IPS-NIHi11 (cell line): ENCODE data around the gene CHN1.

Experiments
- DNase-seq: peaks from one replicate; pipeline ENCODE4 v3.0.0; 2012; ENCODE audit warnings: mixed read lengths, low spot score

The CHN1 gene

GRCh38 chr2:174785481-174785880 is 219.7 kb downstream of the CHN1 start:
- no peak for DNase-seq

- no peak for DNase-seq
Observed at GRCh38 chr2:174784909-174785308, 220.3 kb downstream of the CHN1 start.

GRCh38 chr2:174784316-174784715 is 220.9 kb downstream of the CHN1 start:
- DNase-seq = no peak

GRCh38 chr2:174781996-174782395 is 223.2 kb downstream of the CHN1 start:
- DNase-seq = no peak

- DNase-seq = no peak
Observed at GRCh38 chr2:174781298-174781697, 223.9 kb downstream of the CHN1 start.

GRCh38 chr2:174780856-174781255 is 224.3 kb downstream of the CHN1 start:
- DNase-seq = no peak

- no peak for DNase-seq
Observed at GRCh38 chr2:174780191-174780840, 224.9 kb downstream of the CHN1 start.

- DNase-seq = no peak
Observed at GRCh38 chr2:174779361-174779928, 225.7 kb downstream of the CHN1 start.

- no peak for DNase-seq
Observed at GRCh38 chr2:174778085-174778981, 226.8 kb downstream of the CHN1 start.

GRCh38 chr2:174777347-174778084 is 227.7 kb downstream of the CHN1 start:
- no peak for DNase-seq

- no peak for DNase-seq
Observed at GRCh38 chr2:174776675-174777074, 228.5 kb downstream of the CHN1 start.

GRCh38 chr2:174776223-174776622 is 229.0 kb downstream of the CHN1 start:
- DNase-seq = peak; percentile 64

- DNase-seq = no peak
Observed at GRCh38 chr2:174775571-174775980, 229.6 kb downstream of the CHN1 start.

GRCh38 chr2:174774886-174775285 is 230.3 kb downstream of the CHN1 start:
- no peak for DNase-seq

GRCh38 chr2:174773215-174773614 is 232.0 kb downstream of the CHN1 start:
- no peak for DNase-seq

- no peak for DNase-seq
Observed at GRCh38 chr2:174772472-174772801, 232.7 kb downstream of the CHN1 start.

- peak; percentile 84 for DNase-seq
Observed at GRCh38 chr2:174771631-174772471, 233.3 kb downstream of the CHN1 start.

GRCh38 chr2:174771136-174771535 is 234.0 kb downstream of the CHN1 start:
- no peak for DNase-seq

GRCh38 chr2:174768557-174768956 is 236.6 kb downstream of the CHN1 start:
- DNase-seq = no peak

- no peak for DNase-seq
Observed at GRCh38 chr2:174766271-174766670, 238.9 kb downstream of the CHN1 start.

GRCh38 chr2:174765576-174765975 is 239.6 kb downstream of the CHN1 start:
- no peak for DNase-seq
